Measurements from ENCODE around the gene CD3G. TPM values are rescaled to one million over a fixed set of nuclear protein-coding genes. Genes with fewer than 3 reads are reported as not detected.
A peak's percentile ranks its signal among the peaks of the same experiment; 100 is the strongest.
"Not testable (repeated sequence)": the region's sequence is repeated elsewhere in the genome, so short reads cannot be mapped to it uniquely, and the experiment has no call there.

CD3G gene
- total RNA-seq, 1 donor from 2014 or later: 134 TPM

DNA sequence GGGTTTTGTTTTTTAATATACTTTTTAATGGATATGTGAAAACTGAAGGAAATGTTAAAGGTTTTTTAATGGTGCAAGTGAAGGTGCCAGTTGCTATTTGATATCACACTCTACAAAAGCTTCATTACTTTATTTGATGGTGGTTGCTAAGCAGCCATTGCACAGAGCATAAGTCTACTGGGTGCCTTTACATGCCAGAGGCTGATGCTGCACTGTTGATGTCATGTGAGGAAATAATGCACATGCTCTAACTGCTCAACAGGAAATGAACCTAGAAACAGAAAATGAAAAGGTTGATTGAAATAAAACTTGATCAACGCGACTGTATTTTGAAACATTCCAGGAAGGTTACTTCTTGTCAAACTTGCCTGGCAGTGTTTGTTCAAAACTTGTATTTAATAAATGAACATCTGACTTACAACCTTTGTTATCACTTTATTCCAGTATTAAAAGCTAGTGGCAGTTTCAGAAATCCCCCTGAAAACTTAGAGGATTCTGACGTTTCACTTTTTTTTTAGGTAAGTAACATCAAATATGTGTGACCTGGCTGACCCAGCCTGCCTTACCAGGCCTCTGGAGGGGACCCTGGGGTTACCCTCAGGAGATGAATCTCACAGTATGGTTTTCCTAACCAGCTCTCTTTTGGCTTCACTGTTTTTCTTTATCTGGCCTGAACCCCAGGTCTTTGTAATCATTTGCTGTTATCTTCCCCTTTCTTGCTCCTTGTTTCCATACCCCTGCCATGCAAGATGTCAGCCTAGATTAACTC is 54.8 kb downstream of the CD3G start:
- Mint-ChIP-seq H3K27me3 (ENCODE audit: low read depth) (no peaks in the 10 kb centered on the region), H3K4me1 (ENCODE audit: low read depth) (peaks cover 57% of the 10 kb centered on the region), H3K36me3 (ENCODE audit: low read depth) (peaks cover 49% of the 10 kb centered on the region), H3K4me3 (ENCODE audit: low read depth) (peak overlapping the region; percentile 99), H3K27ac (peak overlapping the region; percentile 99), H3K9me3 (no peaks in the 10 kb centered on the region)
- intact Hi-C loops (cut with micrococcal nuclease): loop anchor here (2.0 kb wide), 1 partner anchor 90 kb away; no protein-coding TSS in a partner anchor
- peak; percentile 64 for DNase-seq (ENCODE audit: low spot score)

GRCh38 chr11:118401151-118401879 is 57.2 kb downstream of the CD3G start, which contains the start of gene ATP5MG:
ATP5MG (plus strand) TSS chr11:118401606; CDS start chr11:118401666, 60 bp downstream.
- Mint-ChIP-seq H3K9me3 (no peaks in the 10 kb centered on the region), H3K27me3 (ENCODE audit: low read depth) (no peaks in the 10 kb centered on the region), H3K36me3 (ENCODE audit: low read depth) (peaks cover 52% of the 10 kb centered on the region), H3K27ac (peak within 1 kb of the TSS; percentile 99), H3K4me3 (ENCODE audit: low read depth) (peak within 1 kb of the TSS; percentile 99), H3K4me1 (ENCODE audit: low read depth) (peaks cover 60% of the 10 kb centered on the region)
- peak; percentile 88 for DNase-seq (ENCODE audit: low spot score)
- intact Hi-C loops (cut with micrococcal nuclease): loop anchor here (1.0 to 2.0 kb wide), 5 partner anchors 14 to 171 kb away; partner anchors contain the start of genes ARCN1 and UBE4A

GRCh38 chr11:118401880-118402590 is 57.9 kb downstream of the CD3G start:
- H3K4me1 Mint-ChIP-seq (ENCODE audit: low read depth): peaks cover 56% of the 10 kb centered on the region
- H3K36me3 Mint-ChIP-seq (ENCODE audit: low read depth): peaks cover 53% of the 10 kb centered on the region
- DNase-seq (ENCODE audit: low spot score): no peak
- no peaks in the 10 kb centered on the region for H3K9me3 Mint-ChIP-seq
- H3K4me3 Mint-ChIP-seq (ENCODE audit: low read depth): peak overlapping the region; percentile 99
- intact Hi-C loops (cut with micrococcal nuclease): loop anchor here (1.0 to 2.0 kb wide), 5 partner anchors 13 to 171 kb away; partner anchors contain the start of genes ARCN1 and UBE4A
- H3K27ac Mint-ChIP-seq: peak overlapping the region; percentile 99
- no peaks in the 10 kb centered on the region for H3K27me3 Mint-ChIP-seq (ENCODE audit: low read depth)

DNA sequence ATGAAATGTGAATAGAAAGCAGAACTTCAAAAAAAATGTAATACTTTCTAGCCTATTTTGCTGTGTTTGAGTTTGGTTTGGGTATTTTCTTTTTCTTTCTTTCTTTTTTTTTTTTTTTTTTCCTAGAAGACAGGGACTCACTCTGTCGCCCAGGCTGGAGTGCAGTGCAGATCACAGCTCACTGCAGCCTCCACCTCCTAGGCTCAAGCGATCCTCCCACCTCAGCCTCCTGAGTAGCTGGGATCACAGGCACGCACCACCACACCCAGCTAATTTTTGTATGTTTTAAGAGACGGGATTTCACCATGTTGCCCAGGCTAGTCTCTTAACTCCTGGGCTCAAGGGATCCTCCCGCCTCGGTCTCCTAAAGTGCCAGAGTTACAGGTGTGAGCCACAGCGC is 58.5 kb downstream of the CD3G start:
- Mint-ChIP-seq H3K4me1 (ENCODE audit: low read depth) (peaks cover 51% of the 10 kb centered on the region), H3K27ac (peak overlapping the region; percentile 99), H3K36me3 (ENCODE audit: low read depth) (peaks cover 56% of the 10 kb centered on the region), H3K4me3 (ENCODE audit: low read depth) (peak overlapping the region; percentile 99)
- H3K9me3 Mint-ChIP-seq; DNase-seq (ENCODE audit: low spot score); H3K27me3 Mint-ChIP-seq (ENCODE audit: low read depth); intact Hi-C loops (cut with micrococcal nuclease): not testable (repeated sequence)

Other genes starting within 250 kb of the CD3G start
- gene SCN4B, start 191.5 kb upstream of the CD3G start, total RNA-seq: 0.30 and 0.32 TPM in 2 replicates
- 0.02 TPM in 1 of 2 replicates, not detected in the other for gene SCN2B, start 167.7 kb upstream of the CD3G start, total RNA-seq
- gene JAML, start 119.3 kb upstream of the CD3G start, total RNA-seq: 377 and 389 TPM in 2 replicates
- gene MPZL3, start 92.0 kb upstream of the CD3G start, total RNA-seq: 49.5 and 49.7 TPM in 2 replicates
- 13.9 and 14.6 TPM in 2 replicates for gene MPZL2, start 80.0 kb upstream of the CD3G start, total RNA-seq
- gene CD3E, start 39.6 kb upstream of the CD3G start, total RNA-seq: 518 and 529 TPM in 2 replicates
- 386 and 400 TPM in 2 replicates for gene CD3D, start 1.6 kb upstream of the CD3G start, total RNA-seq
- gene UBE4A, start 15.3 kb downstream of the CD3G start, total RNA-seq: 41.2 and 44.1 TPM in 2 replicates
- gene ATP5MG, start 57.3 kb downstream of the CD3G start, total RNA-seq: 237 and 266 TPM in 2 replicates
- 61.6 and 64.2 TPM in 2 replicates for gene KMT2A, start 92.1 kb downstream of the CD3G start, total RNA-seq
- gene TTC36, start 183.1 kb downstream of the CD3G start, total RNA-seq: 0.39 and 0.78 TPM in 2 replicates
- 9.5 and 10.1 TPM in 2 replicates for gene TMEM25, start 186.8 kb downstream of the CD3G start, total RNA-seq
- gene IFT46, start 221.6 kb downstream of the CD3G start, total RNA-seq: 14.2 and 15.4 TPM in 2 replicates
- gene ARCN1, start 228.1 kb downstream of the CD3G start, total RNA-seq: 132 and 133 TPM in 2 replicates

Data from activated T-helper 2 cell treated with anti-CD3 and anti-CD28 coated beads, Interferon-gamma antibody, Interleukin-2, Interleukin-4, amounts not matched to agents 10 μg/mL and 5 μg/mL and 100 μg/mL, durations not matched to agents 14 hours and 24 hours and 36 hours (primary cell).